Bronchial epithelial cell (primary cell): ENCODE measurements around the gene DOCK8. TPM values are rescaled to one million over a fixed set of nuclear protein-coding genes. Genes with fewer than 3 reads are reported as not detected.
A peak's percentile ranks its signal among the peaks of the same experiment; 100 is the strongest.

Experiments
- DNase-seq: peaks from one replicate; pipeline ENCODE4 v3.0.0-alpha.2; 2010; ENCODE audit warnings: low read depth
- FAIRE-seq: peaks from 2 replicates; lab custom pipeline; 2011; peaks lifted over from hg19 to GRCh38; lab: Jason Lieb, UNC
- H3K27me3 ChIP-seq: 2 replicates; pipeline ENCODE4 v1.5.1; 2011; ENCODE audit warnings: low read length; ENCODE audit not compliant: control insufficient read depth, insufficient read depth
- H3K36me3 ChIP-seq: 2 replicates; pipeline ENCODE4 v1.5.1; 2011; ENCODE audit warnings: low read length; ENCODE audit not compliant: control insufficient read depth, insufficient read depth
- H3K4me3 ChIP-seq: 2 replicates; pipeline ENCODE4 v1.5.1; 2011; ENCODE audit warnings: mild to moderate bottlenecking, low read depth, low read length, control low read depth
- total RNA-seq: library from RNA; depleted of rRNA; stranded (reverse); fragments of >200 nt; gene quantifications from 2 replicates; pipeline ENCODE4 v1.2.1, GENCODE V29; 2014
- TF ChIP-seq, protein P1 (sequence below): IDR thresholded peaks from 2 replicates; pipeline ENCODE4 v1.5.1; 2011; ENCODE audit warnings: mild to moderate bottlenecking, moderate library complexity, low read length, control low read depth, inconsistent platforms; ENCODE audit not compliant: insufficient read depth, severe bottlenecking

The DOCK8 gene
- total RNA-seq, 1 donor from 2014 or later = 0.26 TPM

GRCh38 chr9:463455-464171 is 248.9 kb downstream of the DOCK8 start:
- H3K36me3 ChIP-seq = no peaks in the 10 kb centered on the region
- H3K4me3 ChIP-seq = no peak overlapping the region
- FAIRE-seq (peak; percentile 32), DNase-seq (no peak)
- TF ChIP-seq, protein P1, sequence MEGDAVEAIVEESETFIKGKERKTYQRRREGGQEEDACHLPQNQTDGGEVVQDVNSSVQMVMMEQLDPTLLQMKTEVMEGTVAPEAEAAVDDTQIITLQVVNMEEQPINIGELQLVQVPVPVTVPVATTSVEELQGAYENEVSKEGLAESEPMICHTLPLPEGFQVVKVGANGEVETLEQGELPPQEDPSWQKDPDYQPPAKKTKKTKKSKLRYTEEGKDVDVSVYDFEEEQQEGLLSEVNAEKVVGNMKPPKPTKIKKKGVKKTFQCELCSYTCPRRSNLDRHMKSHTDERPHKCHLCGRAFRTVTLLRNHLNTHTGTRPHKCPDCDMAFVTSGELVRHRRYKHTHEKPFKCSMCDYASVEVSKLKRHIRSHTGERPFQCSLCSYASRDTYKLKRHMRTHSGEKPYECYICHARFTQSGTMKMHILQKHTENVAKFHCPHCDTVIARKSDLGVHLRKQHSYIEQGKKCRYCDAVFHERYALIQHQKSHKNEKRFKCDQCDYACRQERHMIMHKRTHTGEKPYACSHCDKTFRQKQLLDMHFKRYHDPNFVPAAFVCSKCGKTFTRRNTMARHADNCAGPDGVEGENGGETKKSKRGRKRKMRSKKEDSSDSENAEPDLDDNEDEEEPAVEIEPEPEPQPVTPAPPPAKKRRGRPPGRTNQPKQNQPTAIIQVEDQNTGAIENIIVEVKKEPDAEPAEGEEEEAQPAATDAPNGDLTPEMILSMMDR = no peak
- H3K27me3 ChIP-seq = no peaks in the 10 kb centered on the region

DNA sequence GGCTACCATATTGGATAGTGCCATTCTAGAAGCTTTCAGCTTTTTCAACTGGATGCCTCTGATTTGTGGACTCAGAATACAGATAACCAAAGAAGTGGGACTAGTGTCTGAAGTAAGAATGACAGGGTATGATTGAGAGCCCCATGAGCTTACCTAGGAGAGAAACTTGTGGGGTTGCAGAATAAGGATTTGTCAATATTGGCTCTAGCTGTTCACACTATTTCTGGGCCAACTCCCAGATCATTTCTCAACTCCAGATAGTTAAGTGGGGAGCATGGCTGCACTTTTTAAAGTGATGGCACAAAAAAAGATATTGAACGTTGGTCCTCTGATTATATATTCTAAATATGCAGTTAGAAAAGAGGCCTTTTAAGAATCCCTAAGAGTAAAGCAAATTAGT is 252.1 kb downstream of the DOCK8 start:
- Histone ChIP-seq H3K27me3 (no peaks in the 10 kb centered on the region), H3K36me3 (no peaks in the 10 kb centered on the region), H3K4me3 (no peak overlapping the region)
- DNase-seq (no peak), FAIRE-seq (no peak)
- TF ChIP-seq, protein P1 = no peak

DNA sequence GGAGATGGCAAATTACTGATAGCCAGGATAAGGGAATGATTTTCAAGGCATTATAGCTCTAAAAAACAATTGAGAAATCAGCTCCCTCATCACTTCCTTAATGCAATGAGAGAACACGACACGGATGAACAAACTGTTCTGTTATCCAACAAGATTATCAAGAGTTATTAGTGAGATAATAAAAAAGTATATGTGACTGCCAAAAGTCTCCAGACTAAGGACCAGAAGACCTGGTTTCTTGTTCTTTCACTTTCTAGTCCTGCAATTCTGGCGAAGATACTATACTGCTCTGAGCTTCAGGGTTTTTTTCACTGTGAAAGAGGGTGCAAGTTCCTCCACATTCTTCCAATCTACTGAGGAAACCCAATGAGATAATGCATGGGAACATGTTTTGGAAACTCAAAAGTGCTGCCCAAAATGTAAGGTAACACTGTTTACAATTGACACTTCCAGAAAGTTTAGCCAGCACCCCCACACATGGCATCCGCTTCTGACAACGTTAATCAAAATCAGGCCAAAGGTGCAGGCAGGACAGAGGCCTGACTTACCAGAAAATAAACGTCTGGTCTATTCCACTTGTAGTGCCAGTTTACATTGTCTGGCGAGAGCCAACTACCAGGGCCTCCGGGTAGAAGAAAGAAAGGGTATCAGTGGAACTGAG is 254.2 kb downstream of the DOCK8 start:
- Histone ChIP-seq H3K27me3 (no peaks in the 10 kb centered on the region), H3K4me3 (no peak overlapping the region), H3K36me3 (no peaks in the 10 kb centered on the region)
- FAIRE-seq (no peak), DNase-seq (no peak)
- TF ChIP-seq, protein P1 = no peak

DNA sequence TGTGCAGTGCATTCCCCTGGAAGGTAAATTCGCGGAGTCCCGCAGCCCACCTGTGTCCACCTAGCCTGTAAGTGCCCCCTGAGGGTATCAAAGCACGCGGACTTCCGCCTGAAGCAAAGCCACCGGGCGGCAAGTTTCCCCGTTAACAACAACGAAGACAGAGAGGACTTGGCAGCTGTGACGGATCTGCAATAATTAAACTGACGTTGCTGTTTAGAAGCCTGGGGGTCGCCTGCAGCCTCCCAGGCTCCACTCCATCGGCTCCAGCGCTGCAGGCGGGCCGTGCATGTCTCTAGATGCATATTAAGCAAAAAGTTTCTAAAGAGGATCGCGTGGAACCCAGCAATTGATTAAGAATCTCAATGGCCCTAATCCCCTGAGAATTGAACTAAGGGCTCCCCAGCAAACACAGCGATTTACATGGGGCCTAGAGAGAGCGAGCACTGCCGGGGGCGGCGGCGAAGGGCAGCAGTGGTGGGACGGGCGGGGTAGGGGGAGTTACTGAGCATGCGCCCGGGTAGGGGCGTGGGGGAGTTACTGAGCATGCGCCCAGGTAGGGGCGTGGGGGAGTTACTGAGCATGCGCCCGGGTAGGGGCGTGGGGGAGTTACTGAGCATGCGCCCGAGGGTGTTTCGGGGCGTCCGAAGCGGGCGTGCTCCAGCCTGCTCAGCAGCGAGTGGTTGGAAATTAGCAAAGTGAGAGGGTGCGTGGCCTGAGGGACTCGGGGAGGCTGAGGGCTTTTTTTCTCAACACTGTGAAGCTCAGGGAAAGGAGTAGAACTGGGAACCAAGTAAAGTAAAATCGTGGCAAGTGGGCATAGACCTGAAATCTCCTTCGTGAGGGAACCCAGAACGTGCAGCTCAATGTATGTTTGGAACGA is 255.2 kb downstream of the DOCK8 start:
- DNase-seq (peak; percentile 86), FAIRE-seq (no peak)
- TF ChIP-seq, protein P1 = no peak

GRCh38 chr9:470552-471194 is 256.0 kb downstream of the DOCK8 start:
- no peak for FAIRE-seq
- TF ChIP-seq, protein P1 = no peak

More for the DNA sequence above, 255.2 kb downstream of the DOCK8 start:
- Histone ChIP-seq H3K4me3 (peak overlapping the region; percentile 45), H3K36me3 (no peaks in the 10 kb centered on the region), H3K27me3 (no peaks in the 10 kb centered on the region)

More at GRCh38 chr9:470552-471194, 256.0 kb downstream of the DOCK8 start:
- Histone ChIP-seq H3K36me3 (no peaks in the 10 kb centered on the region), H3K27me3 (no peaks in the 10 kb centered on the region), H3K4me3 (peak overlapping the region; percentile 45)
- peak; percentile 29 for DNase-seq
